GM10266 (cell line): ENCODE measurements around the gene POLN.

ENCODE experiments used
- DNase-seq: peaks from one replicate; pipeline ENCODE4 v3.0.0; 2012; ENCODE audit errors: extremely low spot score
- TF ChIP-seq, protein P1 (sequence below): IDR thresholded peaks from 2 replicates; pipeline ENCODE4 v1.5.1; 2012; ENCODE audit warnings: mild to moderate bottlenecking, low read depth; ENCODE audit not compliant: control insufficient read depth, insufficient read depth; ENCODE audit errors: missing control alignments

POLN gene

DNA sequence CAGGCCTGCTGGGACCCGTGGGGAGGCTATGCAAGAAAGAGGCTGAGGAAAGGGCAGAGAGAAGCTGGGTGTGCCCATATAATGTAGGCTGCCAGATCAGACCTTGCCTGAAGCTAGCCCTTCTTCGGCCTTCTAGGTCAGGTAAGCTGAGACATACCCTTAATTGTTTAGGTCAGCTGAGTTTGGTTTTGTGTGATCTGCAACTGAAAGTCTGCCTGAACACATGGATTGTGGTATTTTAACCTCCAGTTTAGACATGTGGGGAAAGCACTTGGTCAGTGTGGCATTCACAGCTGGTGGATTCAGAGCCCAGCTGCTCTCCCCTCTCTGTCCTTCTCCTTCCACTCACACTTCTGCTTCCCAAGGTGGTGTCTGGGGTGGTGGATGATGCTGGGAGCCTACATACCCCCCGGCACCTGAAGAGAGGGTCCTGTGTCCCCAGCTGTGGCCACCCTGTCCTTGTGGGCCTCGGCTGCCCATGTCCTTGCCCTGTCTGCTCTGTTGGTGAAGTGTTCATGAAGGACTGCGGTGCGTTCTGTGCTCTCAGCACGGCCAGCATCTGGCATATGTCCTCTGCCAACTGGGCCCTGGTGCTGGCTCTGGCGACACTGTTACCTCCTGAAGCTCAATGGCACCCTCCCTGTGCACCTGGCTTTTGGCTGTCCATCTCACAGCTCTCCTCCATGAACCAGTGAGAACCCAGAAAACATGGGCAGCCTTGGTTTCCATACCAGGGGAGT is 100.7 kb downstream of the POLN start:
- DNase-seq, result peak; percentile 47
- TF ChIP-seq, protein P1, sequence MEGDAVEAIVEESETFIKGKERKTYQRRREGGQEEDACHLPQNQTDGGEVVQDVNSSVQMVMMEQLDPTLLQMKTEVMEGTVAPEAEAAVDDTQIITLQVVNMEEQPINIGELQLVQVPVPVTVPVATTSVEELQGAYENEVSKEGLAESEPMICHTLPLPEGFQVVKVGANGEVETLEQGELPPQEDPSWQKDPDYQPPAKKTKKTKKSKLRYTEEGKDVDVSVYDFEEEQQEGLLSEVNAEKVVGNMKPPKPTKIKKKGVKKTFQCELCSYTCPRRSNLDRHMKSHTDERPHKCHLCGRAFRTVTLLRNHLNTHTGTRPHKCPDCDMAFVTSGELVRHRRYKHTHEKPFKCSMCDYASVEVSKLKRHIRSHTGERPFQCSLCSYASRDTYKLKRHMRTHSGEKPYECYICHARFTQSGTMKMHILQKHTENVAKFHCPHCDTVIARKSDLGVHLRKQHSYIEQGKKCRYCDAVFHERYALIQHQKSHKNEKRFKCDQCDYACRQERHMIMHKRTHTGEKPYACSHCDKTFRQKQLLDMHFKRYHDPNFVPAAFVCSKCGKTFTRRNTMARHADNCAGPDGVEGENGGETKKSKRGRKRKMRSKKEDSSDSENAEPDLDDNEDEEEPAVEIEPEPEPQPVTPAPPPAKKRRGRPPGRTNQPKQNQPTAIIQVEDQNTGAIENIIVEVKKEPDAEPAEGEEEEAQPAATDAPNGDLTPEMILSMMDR, result no peak

DNA sequence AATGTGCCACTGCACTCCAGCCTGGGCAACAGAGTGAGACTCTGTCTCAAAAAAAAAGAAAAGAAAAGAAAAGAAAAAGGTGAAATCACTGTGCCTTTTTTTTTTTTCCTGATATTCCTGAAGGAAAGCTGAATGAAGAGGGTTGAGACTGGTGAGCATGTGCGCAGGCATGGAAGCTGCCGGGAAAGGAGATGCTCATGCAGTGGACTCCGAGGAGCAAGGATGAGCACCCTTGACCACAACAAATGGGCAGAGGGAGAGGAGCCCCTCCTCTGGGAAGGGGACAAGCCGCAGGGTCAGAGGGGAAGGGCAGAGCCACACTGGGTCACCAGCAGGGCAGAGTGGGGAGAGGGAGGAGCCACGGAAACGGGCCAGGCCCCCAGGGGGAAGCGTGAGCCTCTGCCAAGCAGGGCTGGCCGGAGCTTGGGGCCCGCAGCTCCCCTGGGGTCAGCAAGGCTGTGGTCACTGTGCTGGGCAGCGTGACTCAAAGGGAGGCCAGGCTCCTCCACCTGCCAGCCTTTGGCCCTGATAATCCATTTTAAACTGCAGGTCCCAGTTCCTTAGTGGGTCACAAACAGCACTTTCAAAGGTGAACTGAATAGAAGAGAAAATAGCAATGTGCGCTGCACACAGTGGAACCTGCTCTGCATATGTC is 102.9 kb downstream of the POLN start:
- TF ChIP-seq, protein P1, result no peak

DNA sequence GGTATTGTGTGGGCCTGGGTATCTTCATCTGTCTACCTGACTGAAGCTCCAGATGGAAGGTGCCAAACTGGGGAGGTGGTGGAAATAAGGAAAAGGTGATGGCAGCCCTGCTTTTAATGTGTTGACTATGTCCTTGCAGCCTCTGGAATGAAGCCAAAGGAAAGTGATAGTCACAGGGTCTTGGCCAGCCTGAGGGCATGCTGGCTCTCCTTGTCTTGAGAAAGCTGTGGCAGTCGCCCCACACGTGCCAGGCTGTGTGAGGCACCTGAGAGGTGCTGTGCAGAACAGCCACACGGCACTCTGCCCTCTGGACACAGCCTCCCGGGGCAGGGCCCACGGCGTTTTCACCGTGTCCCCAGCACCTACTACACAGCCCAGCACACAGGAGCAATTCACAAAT is 105.2 kb downstream of the POLN start:
- TF ChIP-seq, protein P1, result no peak
- no peak for DNase-seq

More for the DNA sequence above, 102.9 kb downstream of the POLN start:
- no peak for DNase-seq

DNA sequence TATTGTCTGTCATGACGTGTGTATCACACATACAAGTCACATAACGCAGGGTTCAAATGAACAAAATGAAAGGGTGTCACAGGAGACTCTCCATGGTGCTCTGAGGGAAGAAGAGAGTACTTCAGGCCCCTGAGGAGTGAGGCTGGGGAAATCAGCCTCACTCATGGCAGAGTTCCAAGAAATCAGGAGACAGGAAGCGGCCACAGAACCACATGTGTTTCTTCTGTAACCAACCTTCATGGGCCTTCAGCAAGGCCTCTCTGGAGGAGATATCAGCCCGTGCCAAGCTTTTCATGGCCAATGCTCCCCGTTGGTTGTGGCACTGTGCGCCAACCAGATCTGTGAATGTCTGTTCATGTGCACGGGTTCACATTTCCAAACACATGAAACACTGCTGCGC is 106.8 kb downstream of the POLN start:
- TF ChIP-seq, protein P1, result no peak

DNA sequence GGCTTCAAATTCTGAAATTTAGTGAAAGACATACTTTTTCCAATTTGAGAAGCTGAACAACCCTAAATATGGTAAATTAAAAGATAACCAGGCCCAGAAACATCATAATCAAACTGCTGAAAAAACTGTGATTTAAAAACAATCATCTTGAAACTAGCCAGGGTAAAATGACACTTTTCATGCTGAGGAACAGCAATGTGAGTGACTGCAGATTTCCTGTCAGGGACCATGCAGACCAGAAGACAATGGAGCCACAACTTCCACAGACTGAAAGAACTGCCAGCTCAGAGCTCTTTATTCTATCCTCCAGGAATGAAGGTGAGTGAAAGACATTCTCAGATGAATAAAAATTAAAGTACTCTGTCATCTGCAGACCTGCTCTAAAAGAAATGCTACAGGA is 109.5 kb downstream of the POLN start:
- TF ChIP-seq, protein P1, result no peak

More for the DNA sequence above, 106.8 kb downstream of the POLN start:
- no peak for DNase-seq

DNA sequence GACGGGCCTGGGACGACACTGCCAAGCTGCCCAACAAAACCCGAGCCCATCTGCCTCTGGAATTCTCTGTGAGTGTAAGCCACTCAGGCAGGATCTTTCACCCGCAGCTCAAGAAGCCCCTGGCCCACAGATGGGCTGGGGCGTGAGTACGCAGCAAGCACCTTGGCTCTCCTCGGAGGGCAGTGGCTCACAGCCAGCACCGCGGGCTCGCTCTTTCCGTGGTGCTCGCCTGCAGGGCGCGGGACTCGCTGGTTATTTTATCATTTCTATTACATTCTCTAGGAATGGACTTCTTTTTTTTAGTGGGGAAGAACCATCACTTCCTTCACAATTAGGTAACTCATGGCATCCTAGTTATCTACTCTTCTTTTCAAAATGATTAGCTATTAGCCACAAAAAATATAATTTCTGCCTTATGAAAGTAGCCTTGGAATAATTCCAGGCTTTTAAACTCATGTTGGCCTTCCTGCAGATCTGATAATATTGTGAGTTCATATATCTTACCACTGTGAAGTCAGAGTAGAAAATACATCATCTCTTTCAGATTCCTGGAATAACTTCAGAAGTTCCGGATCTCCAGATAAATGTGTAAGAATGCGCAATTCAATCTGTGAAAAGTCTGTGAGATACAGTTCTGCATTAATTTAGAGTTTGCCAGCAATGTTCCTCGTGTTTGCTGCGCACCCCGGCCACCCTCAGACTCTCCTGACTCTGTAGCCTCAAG is 114.2 kb downstream of the POLN start:
- no peak for DNase-seq
- TF ChIP-seq, protein P1, result no peak

More for the DNA sequence above, 109.5 kb downstream of the POLN start:
- no peak for DNase-seq
